ENCODE data around the gene ZNF273. TPM values are rescaled to one million over a fixed set of nuclear protein-coding genes. Genes with fewer than 3 reads are reported as not detected.

Gene ZNF273
- total and polyA plus RNA-seq, 2 experiments from 2014 or later = 4.2 to 6.8 TPM

- no peaks in the 10 kb centered on the region for H3K9me3 ChIP-seq (ENCODE audit: low read depth)
- no peak for DNase-seq (ENCODE audit: low read depth in 1 of 2, low spot score in 1 of 2)
- no peak for TF ChIP-seq CTCF (IDR thresholded peaks at IDR 0.05; ENCODE audit: low read depth, low read length)
- no peaks in the 10 kb centered on the region for H3K36me3 ChIP-seq
- no peak overlapping the region for H3K27ac ChIP-seq
- no peak overlapping the region for H3K4me3 ChIP-seq
- H3K27me3 ChIP-seq = peaks cover 11% of the 10 kb centered on the region
- H3K4me1 ChIP-seq (ENCODE audit: low read depth) = no peaks in the 10 kb centered on the region
These were observed 28.4 kb upstream of the ZNF273 start for GRCh38 chr7:64874562-64875250.

- TF ChIP-seq CTCF (IDR thresholded peaks at IDR 0.05; ENCODE audit: low read depth, low read length) = no peak
- no peaks in the 10 kb centered on the region for H3K4me1 ChIP-seq (ENCODE audit: low read depth)
- no peaks in the 10 kb centered on the region for H3K9me3 ChIP-seq (ENCODE audit: low read depth)
- H3K36me3 ChIP-seq = no peaks in the 10 kb centered on the region
- no peak overlapping the region for H3K27ac ChIP-seq
- H3K27me3 ChIP-seq = peaks cover 11% of the 10 kb centered on the region
- DNase-seq (ENCODE audit: low read depth in 1 of 2, low spot score in 1 of 2) = no peak
- H3K4me3 ChIP-seq = no peak overlapping the region
These were observed 27.8 kb upstream of the ZNF273 start for GRCh38 chr7:64875258-64875657.

- Histone ChIP-seq H3K4me1 (ENCODE audit: low read depth) (no peaks in the 10 kb centered on the region), H3K36me3 (no peaks in the 10 kb centered on the region), H3K9me3 (ENCODE audit: low read depth) (no peaks in the 10 kb centered on the region), H3K4me3 (no peak overlapping the region), H3K27ac (no peak overlapping the region), H3K27me3 (peaks cover 11% of the 10 kb centered on the region)
- TF ChIP-seq CTCF (IDR thresholded peaks at IDR 0.05; ENCODE audit: low read depth, low read length) = no peak
- no peak for DNase-seq (ENCODE audit: low read depth in 1 of 2, low spot score in 1 of 2)
These were observed 27.2 kb upstream of the ZNF273 start for GRCh38 chr7:64875658-64876406.

GRCh38 chr7:64876792-64877713 is 26.0 kb upstream of the ZNF273 start:
- Histone ChIP-seq H3K4me1 (ENCODE audit: low read depth) (no peaks in the 10 kb centered on the region), H3K4me3 (peak overlapping the region; percentile 24), H3K9me3 (ENCODE audit: low read depth) (no peaks in the 10 kb centered on the region), H3K27ac (no peak overlapping the region), H3K36me3 (no peaks in the 10 kb centered on the region), H3K27me3 (peaks cover 11% of the 10 kb centered on the region)
- peak; percentile 22 to 76 for DNase-seq (ENCODE audit: low read depth in 1 of 2, low spot score in 1 of 2)
- no peak for TF ChIP-seq CTCF (IDR thresholded peaks at IDR 0.05; ENCODE audit: low read depth, low read length)

All from cardiac muscle cell (in vitro differentiated cells and primary cell).